GM12891 (cell line): Measurements from ENCODE around the gene CFAP77.

Experiments used
- DNase-seq: peaks from one replicate; pipeline ENCODE4 v3.0.0; 2011; ENCODE audit warnings: low spot score; ENCODE audit not compliant: insufficient read length
- FAIRE-seq: peaks from 2 replicates; lab custom pipeline; 2011; peaks lifted over from hg19 to GRCh38; lab: Jason Lieb, UNC
- PAX5 ChIP-seq: IDR thresholded peaks from 2 replicates; pipeline ENCODE4 v1.6.1; 2011; ENCODE audit warnings: low read length, moderate library complexity, mild to moderate bottlenecking; ENCODE audit not compliant: insufficient read depth, severe bottlenecking
- POLR2A ChIP-seq: IDR thresholded peaks from 2 replicates; pipeline ENCODE4 v1.6.1; 2011; ENCODE audit warnings: low read depth, low read length, control low read depth
- POLR2AphosphoS5 ChIP-seq: IDR thresholded peaks from 2 replicates; pipeline ENCODE4 v1.6.1; 2011; ENCODE audit warnings: low read depth, low read length, control low read depth
- POU2F2 ChIP-seq: IDR thresholded peaks from 2 replicates; pipeline ENCODE4 v1.6.1; 2011; ENCODE audit warnings: low read depth, mild to moderate bottlenecking, control low read depth, low read length, moderate library complexity
- SPI1 ChIP-seq: IDR thresholded peaks from 2 replicates; pipeline ENCODE4 v1.6.1; 2011; ENCODE audit warnings: low read depth, low read length, control low read depth
- TAF1 ChIP-seq: IDR thresholded peaks from 2 replicates; pipeline ENCODE4 v1.6.1; 2011; ENCODE audit warnings: low read depth, low read length, control low read depth

Gene CFAP77

DNA sequence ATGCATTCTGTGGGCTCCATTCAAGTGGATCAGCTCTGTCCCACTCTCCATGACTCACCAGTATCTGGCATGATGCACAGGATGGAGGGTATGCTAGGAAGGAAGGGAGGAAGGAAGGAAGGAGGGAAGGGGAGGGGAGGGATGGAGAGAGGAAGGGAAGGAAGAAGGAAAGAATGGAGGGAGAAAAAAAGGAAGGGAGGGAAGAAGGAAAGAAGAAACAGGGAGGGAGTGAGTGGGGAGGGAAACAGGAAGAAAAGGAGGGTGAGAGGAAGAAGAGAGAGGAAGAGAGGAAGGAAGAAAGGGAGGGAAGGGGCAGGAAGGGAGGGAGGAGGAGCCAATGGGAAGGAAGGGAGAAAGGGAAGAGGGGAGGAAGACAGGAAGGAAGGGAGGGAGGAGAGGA, 167.1 kb downstream of the CFAP77 start:
- FAIRE-seq: no peak
- TF ChIP-seq POLR2AphosphoS5: no peak
- TF ChIP-seq POLR2A: no peak
- TF ChIP-seq POU2F2: no peak
- no peak for TF ChIP-seq SPI1
- TF ChIP-seq TAF1: no peak
- no peak for TF ChIP-seq PAX5
- no peak for DNase-seq

DNA sequence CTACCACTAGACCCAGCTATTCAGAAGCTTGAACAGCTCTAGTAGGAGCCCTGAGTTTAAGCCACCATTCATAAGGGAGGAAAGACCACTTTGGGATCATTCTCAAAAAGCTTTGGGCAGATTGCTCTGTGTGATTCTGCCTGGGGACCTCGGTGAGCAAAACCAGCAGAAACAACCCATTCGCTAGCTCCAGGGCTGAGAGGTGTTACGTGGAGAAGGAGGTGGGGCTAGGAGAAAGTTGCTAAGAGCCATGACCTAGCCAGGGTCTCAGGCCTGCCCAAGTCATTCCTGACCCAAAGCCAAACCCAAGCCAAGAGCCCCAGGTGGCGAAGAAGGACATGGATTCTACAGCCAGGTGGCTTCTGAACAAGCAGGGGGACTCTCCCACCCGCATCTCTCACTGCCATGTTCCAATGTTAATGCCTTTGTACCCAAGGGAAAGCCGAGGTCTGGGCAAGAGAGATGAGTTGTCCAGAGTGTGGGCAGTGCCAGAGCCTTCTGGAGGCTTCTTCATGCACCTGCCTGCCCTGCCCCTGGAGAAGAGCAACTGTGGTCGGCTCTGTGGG, 168.4 kb downstream of the CFAP77 start:
- FAIRE-seq (no peak), DNase-seq (no peak)
- TF ChIP-seq PAX5: no peak

- no peak for FAIRE-seq
- no peak for DNase-seq
- TF ChIP-seq POLR2AphosphoS5: no peak
- no peak for TF ChIP-seq PAX5
- TF ChIP-seq POU2F2: no peak
- no peak for TF ChIP-seq SPI1
- no peak for TF ChIP-seq TAF1
- TF ChIP-seq POLR2A: no peak
Measured at GRCh38 chr9:132579427-132579798, 169.4 kb downstream of the CFAP77 start.

DNA sequence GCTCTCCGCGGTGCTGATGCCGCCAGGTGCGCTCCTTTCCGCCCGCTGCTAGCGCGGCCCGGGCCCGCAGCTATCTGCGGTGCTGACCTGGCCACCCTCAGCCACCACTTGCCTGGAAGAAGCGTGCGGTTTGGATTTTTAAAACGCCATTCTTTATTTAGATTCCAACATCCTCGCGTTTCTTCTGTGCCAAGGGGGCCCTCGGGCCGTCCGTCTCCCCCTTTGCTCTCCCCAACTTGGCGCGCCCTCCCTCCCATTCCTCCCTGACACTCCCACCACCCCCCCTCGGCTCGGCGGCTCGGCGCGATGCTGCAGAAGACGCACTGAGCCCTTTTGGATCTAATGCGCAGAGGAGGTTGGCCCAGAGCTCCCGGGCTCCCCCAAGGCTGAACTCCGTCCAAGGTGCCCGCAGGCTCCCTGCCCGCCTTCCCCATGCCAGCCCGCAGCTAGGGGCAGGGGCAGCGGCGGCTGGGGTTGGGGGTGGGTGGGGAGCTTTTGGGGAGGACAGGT, 172.3 kb downstream of the CFAP77 start, which contains the start of gene BARHL1:
Gene BARHL1 (plus strand): TSS at position 331 of the 510 bp plus-strand sequence. CDS start 192 bp downstream, outside the sequence.
- FAIRE-seq (peak; percentile 85), DNase-seq (no peak)
- no peak for TF ChIP-seq POLR2AphosphoS5
- no peak for TF ChIP-seq SPI1
- no peak for TF ChIP-seq POLR2A
- no peak for TF ChIP-seq PAX5
- TF ChIP-seq POU2F2: no peak
- no peak for TF ChIP-seq TAF1

DNA sequence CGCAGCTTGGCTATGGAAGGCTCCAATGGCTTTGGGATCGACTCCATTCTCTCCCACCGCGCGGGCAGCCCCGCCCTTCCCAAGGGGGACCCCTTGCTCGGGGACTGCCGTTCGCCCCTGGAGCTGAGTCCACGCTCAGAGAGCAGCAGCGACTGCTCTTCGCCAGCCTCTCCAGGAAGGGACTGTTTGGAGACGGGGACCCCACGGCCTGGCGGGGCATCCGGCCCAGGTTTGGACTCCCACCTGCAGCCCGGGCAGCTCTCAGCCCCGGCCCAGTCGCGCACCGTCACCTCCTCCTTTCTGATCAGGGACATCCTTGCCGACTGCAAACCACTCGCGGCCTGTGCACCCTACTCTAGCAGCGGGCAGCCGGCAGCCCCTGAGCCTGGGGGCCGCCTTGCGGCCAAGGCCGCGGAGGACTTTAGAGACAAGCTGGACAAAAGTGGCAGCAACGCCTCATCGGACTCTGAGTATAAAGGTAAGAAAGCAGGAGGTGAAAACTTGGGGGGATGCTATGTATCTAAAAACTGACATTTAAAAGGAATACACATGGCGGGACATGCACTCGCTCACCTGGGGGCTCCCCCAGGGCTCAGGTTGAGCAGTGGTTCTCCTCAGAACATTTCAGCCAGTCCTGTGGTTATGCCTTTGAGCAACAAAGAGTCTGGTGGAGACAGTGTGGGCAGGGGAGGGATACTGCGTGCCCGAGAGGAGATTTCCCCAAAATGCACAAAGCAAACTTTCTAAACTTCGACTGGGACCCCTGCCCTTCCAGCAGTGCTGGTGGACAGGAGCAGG, 173.0 kb downstream of the CFAP77 start:
- FAIRE-seq (no peak), DNase-seq (no peak)
- TF ChIP-seq POU2F2 (no peak), PAX5 (no peak), SPI1 (no peak), TAF1 (no peak), POLR2AphosphoS5 (no peak), POLR2A (no peak)

- TF ChIP-seq POLR2A (no peak), POLR2AphosphoS5 (no peak), PAX5 (no peak), SPI1 (no peak), POU2F2 (no peak), TAF1 (no peak)
- no peak for FAIRE-seq
- no peak for DNase-seq
Measured at GRCh38 chr9:132583584-132584304, 173.7 kb downstream of the CFAP77 start.

DNA sequence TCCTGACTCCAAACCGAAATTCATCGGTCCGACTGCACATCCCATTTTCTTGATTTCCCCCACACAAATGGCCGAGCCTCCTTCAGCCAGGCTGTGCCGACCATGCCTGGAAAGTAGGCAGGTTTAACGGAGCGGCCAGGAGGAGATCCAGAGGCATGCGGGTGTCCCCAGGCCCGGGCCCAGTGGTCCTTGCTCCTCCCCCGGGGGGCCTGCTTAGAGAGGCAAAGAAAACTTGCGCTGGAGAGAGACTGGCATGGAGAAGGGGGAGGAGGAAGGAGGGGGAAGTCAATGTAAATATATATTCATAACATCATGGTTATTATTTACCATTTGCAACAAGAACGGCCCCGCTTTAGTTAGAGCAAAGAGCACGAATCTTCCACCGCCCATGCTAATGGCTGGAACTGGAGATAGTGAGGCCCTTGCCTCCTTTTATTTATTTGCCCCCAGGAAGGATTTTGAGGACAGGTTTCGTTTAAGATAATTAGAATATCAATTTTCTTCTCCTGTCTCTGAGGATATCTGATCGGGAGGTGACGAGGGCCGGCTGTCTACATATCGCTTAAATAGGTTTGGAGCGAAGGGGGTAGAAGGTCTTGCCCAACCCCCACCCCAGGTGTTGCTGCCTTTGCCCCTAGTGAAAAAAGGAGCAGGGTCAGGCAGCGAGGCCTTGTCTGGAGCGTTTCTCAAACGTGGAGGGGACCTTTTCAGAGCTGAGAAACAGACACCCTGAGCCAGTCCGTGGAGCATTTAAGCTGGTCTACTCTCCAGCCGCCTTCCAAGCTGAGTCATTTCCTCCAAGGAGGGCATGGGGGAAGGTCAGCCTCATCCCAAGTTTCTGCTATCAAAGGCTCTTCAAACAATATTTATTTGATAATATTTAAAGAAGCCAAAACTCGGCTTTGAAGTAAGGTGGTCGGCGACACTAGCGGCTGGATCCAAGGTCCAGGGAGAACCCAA, 174.9 kb downstream of the CFAP77 start:
- FAIRE-seq (no peak), DNase-seq (no peak)

DNA sequence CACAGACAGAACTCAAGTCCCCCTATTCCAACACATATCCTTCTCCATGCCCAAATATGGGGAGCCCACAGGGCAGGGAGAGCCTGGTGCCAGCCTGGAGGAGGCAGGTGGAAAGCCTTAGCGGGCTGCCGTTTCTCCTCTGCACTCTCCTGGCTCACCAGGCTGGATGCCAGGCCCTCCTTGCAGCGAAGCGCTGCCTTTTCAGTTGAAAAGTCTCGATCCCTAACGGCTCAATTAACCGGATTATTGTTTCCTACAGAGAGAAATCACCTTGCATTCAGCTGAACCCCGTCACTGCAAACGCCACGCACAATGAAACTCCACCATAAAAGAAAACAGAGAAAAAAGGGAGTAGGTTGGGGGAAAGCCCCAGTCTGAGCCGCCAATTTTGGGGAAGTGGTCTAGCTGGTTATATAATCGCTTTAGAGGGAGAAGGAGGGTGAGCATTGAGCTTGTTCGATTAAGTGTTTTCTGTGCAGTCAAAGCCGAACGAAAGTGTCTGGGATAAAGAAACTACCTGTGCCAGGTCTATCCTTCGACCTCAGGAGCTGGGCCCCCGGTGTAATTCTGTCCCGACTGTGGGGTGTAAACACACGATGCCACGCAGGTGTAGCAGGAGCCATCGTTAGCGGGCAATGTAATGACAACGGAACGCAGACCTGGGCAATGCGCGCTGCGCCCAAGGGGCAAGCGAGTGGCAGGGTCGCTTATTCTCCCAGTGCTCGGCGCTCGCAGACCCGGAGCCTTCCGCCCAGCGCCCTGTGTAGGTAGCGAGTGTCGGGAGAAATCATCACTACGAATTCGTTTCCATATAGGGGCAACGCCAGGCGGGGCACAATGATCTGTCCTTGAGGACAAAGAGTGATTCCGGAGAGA, 176.2 kb downstream of the CFAP77 start:
- no peak for FAIRE-seq
- peak; percentile 78 for TF ChIP-seq SPI1
- no peak for TF ChIP-seq POLR2A
- no peak for DNase-seq

More for the DNA sequence above, 174.9 kb downstream of the CFAP77 start:
- no peak for TF ChIP-seq PAX5
- no peak for TF ChIP-seq SPI1
- no peak for TF ChIP-seq POU2F2
- TF ChIP-seq POLR2AphosphoS5: no peak
- TF ChIP-seq TAF1: no peak
- no peak for TF ChIP-seq POLR2A
